ENCODE results near the gene BORCS8. TPM values are rescaled to one million over a fixed set of nuclear protein-coding genes. Genes with fewer than 3 reads are reported as not detected.
"Not testable (repeated sequence)": the region's sequence is repeated elsewhere in the genome, so short reads cannot be mapped to it uniquely, and the experiment has no call there.

Gene BORCS8
- total RNA-seq, 1 experiment from 2014 or later: 37.4 TPM

DNA sequence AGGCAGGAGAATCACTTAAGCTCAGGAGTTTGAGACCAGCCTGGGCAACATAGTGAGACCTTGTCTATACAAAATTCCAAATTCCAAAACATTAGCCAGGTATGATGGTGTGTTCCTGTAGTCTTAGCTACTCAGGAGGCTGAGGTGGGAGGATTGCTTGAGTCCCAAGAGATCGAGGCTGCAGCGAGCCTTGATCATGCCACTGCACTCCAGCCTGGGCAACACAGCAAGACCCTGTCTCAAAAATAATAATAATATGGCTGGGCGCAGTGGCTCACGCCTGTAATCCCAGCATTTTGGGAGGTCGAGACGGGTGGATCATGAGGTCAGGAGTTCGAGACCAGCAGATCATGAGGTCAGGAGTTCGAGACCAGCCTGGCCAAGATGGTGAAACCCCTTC, 29.0 kb upstream of the BORCS8 start:
- not testable (repeated sequence) for H3K4me3 ChIP-seq, DNase-seq, H3K9me3 ChIP-seq, H3K36me3 ChIP-seq
- H3K27me3 ChIP-seq: peaks cover 90% of the 10 kb centered on the region

DNA sequence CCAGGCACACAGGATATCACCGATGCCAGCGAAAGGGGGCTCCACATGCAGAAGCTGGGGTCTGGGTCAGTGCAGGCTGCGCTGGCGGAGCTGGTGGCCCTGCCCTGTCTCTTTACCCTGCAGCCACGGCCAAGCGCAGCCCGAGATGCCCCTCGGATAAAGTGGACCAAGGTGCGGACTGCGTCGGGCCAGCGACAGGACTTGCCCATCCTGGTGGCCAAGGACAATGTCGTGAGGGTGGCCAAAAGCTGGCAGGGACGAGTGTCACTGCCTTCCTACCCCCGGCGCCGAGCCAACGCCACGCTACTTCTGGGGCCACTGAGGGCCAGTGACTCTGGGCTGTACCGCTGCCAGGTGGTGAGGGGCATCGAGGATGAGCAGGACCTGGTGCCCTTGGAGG, 27.0 kb upstream of the BORCS8 start:
- Histone ChIP-seq H3K4me3 (no peak overlapping the region), H3K36me3 (no peaks in the 10 kb centered on the region), H3K27me3 (peaks cover 90% of the 10 kb centered on the region), H3K9me3 (peaks cover 8% of the 10 kb centered on the region; the same call in 1 of the 2 replicates)
- DNase-seq: no peak

DNA sequence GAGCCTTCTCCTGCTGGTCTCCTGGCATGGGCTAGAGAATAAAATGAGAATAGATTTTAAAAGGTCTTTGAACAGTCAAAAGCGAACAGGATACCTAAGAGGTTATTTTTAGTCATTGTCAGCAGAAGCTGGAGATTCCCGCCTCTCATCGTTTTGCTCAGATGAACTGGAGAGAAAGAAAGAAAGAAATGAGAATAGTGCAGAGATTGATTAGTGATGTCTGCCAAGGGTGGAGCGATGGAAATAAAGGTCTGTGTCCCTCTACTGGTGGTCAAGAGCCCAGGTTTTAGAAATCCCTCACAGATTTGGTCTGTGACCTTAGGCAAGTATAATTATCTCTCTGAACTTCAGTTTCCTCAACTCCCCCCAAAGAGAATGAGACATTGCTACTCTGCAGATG, 25.1 kb upstream of the BORCS8 start:
- peaks cover 8% of the 10 kb centered on the region; the same call in 1 of the 2 replicates for H3K9me3 ChIP-seq
- DNase-seq: no peak
- H3K4me3 ChIP-seq: no peak overlapping the region

DNA sequence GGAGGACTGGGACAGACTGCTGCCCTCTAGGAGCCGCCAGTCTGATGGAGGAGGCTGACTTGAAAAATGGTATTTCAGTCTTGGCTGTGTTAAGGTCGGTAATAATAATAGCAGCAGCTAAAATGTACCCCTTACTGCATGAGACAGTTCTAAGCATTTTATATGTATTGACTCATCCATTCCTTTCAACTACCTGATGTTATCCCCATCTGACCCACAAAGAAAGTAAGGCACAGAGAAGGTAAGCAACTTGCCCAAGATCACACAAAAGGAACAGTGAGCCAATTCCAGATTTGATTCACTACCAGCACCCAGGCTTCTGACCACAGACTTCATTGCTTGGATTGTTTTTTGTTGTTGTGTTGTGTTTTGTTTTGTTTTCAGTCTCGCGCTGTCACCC, 23.8 kb upstream of the BORCS8 start:
- Histone ChIP-seq H3K27me3 (peaks cover 92% of the 10 kb centered on the region), H3K9me3 (peaks cover 8% of the 10 kb centered on the region; the same call in 1 of the 2 replicates), H3K36me3 (no peaks in the 10 kb centered on the region), H3K4me3 (no peak overlapping the region)
- DNase-seq: no peak

More for the DNA sequence above, 25.1 kb upstream of the BORCS8 start:
- Histone ChIP-seq H3K27me3 (peaks cover 93% of the 10 kb centered on the region), H3K36me3 (no peaks in the 10 kb centered on the region)

DNA sequence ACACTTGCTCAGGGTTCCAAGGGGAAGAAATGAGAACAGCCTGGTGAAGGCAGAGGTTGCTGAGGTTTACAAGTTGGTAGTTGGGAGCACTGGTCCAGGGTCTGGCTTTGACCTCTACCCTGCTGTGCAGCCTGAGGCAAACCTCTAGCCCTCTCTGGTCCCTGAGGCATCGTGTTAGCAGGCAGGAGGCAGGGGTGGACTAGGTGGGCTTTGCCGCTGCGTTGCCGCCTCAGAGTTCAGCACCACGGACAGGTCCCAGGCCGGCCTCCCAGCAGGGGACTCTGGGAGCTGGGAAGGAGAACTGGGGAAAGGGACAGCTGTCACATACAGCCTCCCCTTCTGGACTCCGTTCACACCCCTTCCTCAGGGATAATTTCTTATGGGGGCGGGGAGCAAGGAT, 22.9 kb upstream of the BORCS8 start:
- Histone ChIP-seq H3K9me3 (peaks cover 8% of the 10 kb centered on the region; the same call in 1 of the 2 replicates), H3K4me3 (no peak overlapping the region), H3K27me3 (peaks cover 94% of the 10 kb centered on the region), H3K36me3 (no peaks in the 10 kb centered on the region)
- peak; percentile 62 for DNase-seq

DNA sequence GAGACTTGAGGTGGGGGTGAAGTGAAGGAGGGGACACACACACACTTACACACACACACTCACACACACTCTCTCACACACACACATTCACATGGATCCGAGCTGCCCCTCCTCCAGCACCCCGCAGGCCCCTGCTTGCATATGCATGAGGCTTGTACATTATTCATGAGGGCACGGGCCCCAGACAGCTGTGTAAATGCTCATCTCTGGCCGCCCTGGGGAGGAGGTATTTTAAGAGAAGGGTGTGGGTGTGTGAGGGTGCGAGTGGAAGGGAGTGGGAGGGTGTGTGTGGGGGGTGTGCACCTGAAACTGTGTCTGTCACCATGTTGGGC, 22.2 kb upstream of the BORCS8 start:
- DNase-seq: no peak
- H3K27me3 ChIP-seq: peaks cover 97% of the 10 kb centered on the region
- peaks cover 8% of the 10 kb centered on the region; the same call in 1 of the 2 replicates for H3K9me3 ChIP-seq

DNA sequence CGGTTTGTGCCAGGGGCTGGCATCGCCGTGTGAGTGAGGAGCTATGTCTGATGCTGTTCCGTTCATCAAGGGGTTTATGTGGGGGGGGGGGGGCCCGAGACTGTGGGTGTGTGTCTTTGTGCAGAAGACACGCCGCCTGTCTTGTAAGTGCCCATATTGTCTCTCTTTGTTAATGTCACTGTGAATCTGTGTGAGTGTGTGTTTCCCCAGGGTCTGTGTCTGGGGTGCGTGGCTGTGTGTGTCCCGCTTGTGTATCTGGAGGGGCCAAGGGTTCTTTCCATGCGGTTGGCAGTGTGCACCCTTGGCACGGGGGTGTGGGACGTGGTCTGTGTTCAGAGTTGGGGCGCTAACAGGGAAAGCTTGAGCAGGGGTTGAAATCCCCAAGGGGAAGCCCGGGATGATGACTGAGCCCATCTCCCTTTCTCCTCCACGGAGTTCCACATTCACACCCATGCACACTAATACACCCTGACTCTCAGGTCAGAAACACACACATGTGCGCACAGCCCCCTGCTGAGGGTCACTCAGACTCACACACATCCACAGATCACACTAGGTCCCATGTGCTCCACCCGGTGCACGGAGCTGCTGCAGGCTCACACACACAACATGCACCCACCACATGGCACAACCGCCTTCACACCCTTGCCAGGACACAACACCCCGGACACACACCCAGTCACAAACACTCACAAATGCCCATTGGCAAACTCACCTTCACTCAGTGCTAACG, 21.6 kb upstream of the BORCS8 start:
- H3K9me3 ChIP-seq: peaks cover 8% of the 10 kb centered on the region; the same call in 1 of the 2 replicates
- no peak overlapping the region for H3K4me3 ChIP-seq
- no peak for DNase-seq
- peaks cover 97% of the 10 kb centered on the region for H3K27me3 ChIP-seq
- H3K36me3 ChIP-seq: no peaks in the 10 kb centered on the region

More for the DNA sequence above, 22.2 kb upstream of the BORCS8 start:
- Histone ChIP-seq H3K4me3 (no peak overlapping the region), H3K36me3 (no peaks in the 10 kb centered on the region)

DNA sequence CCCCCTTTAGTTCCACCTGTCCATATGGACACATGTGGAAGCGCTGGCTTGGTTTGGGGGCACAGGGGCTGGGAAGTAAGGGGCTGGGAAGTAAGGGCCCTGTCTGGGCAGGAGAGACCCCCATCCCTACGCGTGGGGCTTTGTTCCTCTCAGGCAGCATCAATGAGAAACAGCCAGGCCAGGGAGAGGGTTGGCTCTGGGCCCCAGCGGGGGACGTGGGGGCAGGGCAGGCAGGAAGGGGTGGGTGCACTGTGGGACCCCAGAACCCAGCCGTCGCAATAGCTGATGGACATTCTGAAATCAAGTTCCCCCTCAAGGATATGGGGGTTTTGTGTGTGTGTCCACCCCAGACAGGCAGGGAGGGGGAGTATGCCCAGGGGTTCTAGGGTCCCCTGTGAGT, 21.0 kb upstream of the BORCS8 start:
- Histone ChIP-seq H3K36me3 (no peaks in the 10 kb centered on the region), H3K9me3 (peaks cover 7% of the 10 kb centered on the region; the same call in 1 of the 2 replicates), H3K4me3 (no peak overlapping the region), H3K27me3 (peaks cover 94% of the 10 kb centered on the region)
- no peak for DNase-seq

DNA sequence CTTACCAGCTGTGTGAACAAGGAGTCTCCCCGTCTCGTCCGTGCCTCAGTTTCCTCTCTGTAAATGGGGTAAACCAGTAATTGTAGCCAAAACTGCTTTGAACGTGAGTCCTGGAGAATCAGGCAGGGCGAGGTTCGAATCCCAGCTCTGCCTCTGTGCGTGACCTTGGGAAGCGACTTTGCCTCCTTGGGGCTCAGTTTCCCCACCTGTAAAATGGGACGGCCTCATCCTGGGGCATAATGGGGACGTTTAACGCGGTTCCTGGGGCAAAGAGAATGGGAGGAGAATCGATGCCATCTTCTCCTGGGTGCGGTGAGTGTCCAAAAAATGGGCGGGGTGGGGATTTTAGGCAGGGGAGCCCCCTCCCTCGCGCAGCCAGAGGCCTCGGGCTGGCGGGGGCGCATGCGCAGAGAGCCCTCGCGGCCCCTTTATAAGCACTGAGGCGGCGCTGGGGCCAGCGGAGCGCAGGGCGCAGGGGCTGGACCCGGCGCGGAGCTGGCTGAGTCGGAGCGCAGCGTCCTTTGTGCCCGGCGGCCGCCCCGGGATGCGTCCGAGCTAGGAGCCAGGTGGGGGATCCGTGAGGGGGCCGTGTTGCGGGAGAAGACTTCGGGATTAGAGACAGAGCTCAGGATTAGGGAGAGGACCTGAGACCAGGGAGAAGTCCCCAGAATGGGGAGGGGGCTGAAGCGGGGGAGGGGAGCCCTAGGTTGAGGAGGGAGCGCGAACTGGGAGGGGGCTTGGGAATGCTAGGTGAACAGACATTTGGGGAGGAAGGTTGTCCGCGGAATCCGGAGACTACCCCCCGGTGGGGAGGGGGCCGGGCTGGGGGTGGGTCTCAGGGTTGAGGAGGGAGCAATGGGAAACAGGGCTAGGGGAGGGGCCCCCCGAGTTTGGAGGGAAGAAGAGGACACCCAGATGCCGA, 19.8 kb upstream of the BORCS8 start, which contains the start of gene NCAN:
Gene NCAN (plus strand): TSS at position 460 of the 922 bp plus-strand sequence. CDS start 4,996 bp downstream, outside the sequence.
- Histone ChIP-seq H3K36me3 (no peaks in the 10 kb centered on the region), H3K27me3 (peaks cover 83% of the 10 kb centered on the region), H3K4me3 (no peak within 1 kb of the TSS), H3K9me3 (no peaks in the 10 kb centered on the region)
- no peak for DNase-seq

DNA sequence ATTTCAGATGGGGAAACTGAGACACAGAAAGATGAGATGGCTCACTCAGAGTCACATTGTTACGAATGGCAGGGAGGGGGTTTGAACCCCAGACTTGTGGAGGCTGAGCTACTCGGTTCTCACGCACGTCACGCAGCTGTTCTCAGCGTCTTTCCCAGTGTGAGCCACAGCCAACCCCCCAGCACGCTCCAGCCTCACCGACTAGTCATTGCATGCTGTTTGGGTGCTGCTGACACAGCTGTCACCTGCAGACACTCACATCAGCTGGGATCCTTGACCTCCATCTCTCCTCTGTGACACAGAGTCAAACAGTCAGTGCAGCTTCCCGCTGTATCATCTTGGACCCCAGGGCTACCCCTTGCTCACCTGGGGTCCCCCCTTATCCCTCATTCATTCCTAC, 17.4 kb upstream of the BORCS8 start:
- Histone ChIP-seq H3K9me3 (no peaks in the 10 kb centered on the region), H3K36me3 (no peaks in the 10 kb centered on the region)
- DNase-seq: no peak

DNA sequence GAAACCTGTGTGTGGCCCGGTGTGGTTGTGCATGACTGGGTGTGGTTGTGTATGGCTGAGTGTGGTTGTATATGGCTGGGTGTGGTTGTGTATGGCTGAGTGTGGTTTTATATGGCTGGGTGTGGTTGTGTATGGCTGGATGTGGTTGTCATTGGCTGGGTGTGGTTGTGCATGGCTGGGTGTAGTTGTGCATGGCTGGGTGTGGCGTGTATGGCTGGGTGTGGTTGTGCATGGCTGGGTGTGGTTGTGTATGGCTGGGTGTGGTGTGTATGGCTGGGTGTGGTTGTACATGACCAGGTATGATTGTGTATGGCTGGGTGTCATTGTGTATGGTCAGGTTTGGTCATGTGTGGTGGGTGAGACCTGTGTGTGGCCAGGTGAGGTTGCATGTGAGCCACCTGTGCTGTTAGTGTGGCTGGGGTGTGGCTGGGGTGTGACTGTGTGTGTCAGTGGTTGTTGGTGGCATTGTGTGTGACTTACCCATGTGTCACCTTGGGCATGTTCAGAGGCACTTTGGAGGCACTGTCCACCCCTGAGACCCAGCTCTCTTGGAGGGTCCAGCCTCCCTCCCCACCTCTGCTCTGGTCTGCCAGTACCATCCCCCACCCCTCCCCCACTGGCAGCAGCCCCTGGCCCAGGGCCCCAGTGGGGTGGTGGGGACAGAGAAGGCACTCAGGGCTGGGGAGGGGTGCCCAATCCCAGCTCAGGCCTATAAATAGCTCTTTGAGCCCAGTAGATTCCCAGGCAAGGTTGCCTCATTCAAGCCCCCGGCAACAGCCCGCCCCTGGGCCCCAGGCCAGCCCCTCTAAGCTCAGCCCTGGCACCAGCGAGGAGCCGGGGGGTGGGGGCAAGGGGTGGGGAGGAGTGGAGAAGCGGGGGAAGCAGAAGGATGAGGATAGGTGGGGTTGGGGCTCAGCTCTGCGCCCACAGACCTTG, 16.0 kb upstream of the BORCS8 start:
- Histone ChIP-seq H3K36me3 (no peaks in the 10 kb centered on the region; the same call in 1 of the 2 replicates), H3K9me3 (no peaks in the 10 kb centered on the region), H3K27me3 (peaks cover 60% of the 10 kb centered on the region), H3K4me3 (no peak overlapping the region)
- peak; percentile 32 for DNase-seq

More for the DNA sequence above, 17.4 kb upstream of the BORCS8 start:
- Histone ChIP-seq H3K4me3 (no peak overlapping the region), H3K27me3 (peaks cover 75% of the 10 kb centered on the region)

DNA sequence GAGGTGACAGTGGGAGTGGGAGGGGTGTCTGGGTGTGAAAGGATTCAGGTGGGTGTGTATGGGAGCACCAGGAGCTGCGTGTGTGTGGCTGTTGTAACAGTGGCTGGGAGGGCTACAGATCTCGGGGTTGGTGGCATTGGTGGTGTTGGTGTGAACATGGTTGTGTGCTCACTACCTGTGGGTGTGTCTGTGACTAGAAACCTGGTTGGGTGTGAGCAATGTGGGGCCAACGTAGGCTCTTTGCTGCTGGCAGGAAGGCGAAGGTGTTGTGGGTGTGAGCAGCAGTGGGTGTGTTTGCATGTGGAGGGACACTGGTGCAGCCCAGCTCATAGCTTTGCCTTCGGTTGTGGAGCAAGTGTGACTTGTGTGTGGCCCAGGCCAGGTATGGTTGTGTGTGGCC, 15.0 kb upstream of the BORCS8 start:
- no peak overlapping the region for H3K4me3 ChIP-seq
- H3K9me3 ChIP-seq: no peaks in the 10 kb centered on the region
- peaks cover 5% of the 10 kb centered on the region for H3K36me3 ChIP-seq
- H3K27me3 ChIP-seq: peaks cover 50% of the 10 kb centered on the region
- DNase-seq: no peak

DNA sequence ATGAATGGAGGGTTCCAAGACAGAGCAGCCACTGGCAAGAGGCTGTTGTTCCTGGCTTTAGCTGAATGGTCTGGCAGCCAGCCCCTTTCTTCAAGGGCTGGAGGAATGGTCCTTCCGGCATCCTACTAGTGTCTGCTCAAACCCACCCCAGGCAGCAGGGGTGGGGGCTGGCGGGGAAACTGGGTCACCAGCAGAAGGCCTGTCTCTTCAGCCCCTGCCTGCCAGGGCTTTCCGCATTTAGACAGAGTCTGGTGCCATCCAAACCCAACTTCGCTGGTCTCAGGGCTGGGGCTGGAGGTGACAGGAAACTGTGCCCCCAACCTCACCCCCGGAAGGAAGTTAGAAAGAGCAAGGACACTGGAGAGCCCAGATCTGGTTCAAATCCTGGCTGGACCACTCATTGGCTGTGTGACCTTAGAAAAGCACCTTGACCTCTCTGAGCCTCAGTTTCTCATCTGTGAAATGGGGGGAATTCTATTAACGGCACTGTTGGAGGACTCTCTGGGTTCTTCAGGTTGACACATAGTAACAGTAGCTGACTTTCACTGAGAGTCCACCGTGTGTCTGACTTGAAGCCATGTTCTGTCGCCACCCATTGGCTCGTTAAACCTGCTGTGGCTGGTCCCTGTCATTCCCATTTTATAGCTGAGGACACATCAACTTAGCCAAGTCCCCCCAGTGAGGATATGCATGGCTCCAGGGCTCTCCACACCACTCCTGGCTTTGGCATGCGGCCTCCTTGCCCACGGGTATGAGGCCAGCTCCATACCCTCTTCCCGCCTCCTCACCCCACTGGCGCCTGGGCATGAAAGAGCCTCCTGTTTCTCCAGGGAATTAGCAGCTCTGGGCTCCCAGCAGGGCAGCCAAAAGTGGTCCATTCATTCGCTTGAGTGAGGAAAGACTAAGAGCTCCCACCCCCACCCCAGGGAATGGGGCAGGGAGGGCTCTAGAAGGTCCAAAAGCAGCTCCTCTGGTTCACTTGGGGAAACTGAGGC, 13.8 kb upstream of the BORCS8 start:
- H3K27me3 ChIP-seq: peaks cover 39% of the 10 kb centered on the region
- peaks cover 14% of the 10 kb centered on the region for H3K36me3 ChIP-seq
- peak; percentile 28 for DNase-seq
- no peaks in the 10 kb centered on the region for H3K9me3 ChIP-seq
- H3K4me3 ChIP-seq: no peak overlapping the region

DNA sequence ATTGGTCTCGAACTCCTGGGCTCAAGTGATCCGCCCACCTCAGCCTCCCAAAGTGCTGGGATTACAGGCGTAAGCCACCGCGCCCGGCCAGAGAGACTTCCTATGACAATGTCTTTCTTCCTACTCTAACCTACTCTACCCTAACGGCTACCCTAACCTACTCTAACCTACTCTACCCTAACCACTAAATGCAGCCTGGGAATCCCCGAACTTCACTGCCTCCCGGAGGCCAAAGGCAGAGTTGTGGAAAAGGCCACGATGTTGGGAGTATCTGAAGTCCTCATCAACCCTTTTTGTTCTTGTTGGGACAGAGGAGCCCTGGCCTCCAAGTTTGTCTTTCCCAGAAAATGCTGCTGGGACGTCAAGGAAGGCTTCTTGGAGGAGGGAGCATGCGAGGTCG, 12.2 kb upstream of the BORCS8 start:
- no peaks in the 10 kb centered on the region for H3K9me3 ChIP-seq
- peaks cover 21% of the 10 kb centered on the region for H3K36me3 ChIP-seq
- DNase-seq: no peak
- H3K4me3 ChIP-seq: no peak overlapping the region
- peaks cover 24% of the 10 kb centered on the region for H3K27me3 ChIP-seq
